OCI-LY3 (cell line): ENCODE results near the gene CKS2.

Source experiments
- H2AFZ ChIP-seq: fragments of 200-600, 300-600 bp; shearing (Covaris generic); 2 replicates; pipeline ENCODE4 v1.6.0; 2014; ENCODE audit warnings: antibody characterized with exemption, low read depth, low read length
- H3K27ac ChIP-seq: fragments of 200-600, 300-600 bp; sonication (generic); 2 replicates; pipeline ENCODE4 v1.5.1; 2014; ENCODE audit warnings: mild to moderate bottlenecking, low read length, moderate library complexity, mixed read lengths
- H3K27me3 ChIP-seq: fragments of 200-600, 300-600 bp; sonication (generic); 2 replicates; pipeline ENCODE4 v1.6.1; 2014; ENCODE audit warnings: low read depth, low read length, mixed read lengths
- H3K36me3 ChIP-seq: fragments of 200-600, 300-600 bp; sonication (generic); replicated peaks from 2 replicates; pipeline ENCODE3; 2014; ENCODE audit warnings: low read depth, low read length, mixed read lengths
- H3K4me1 ChIP-seq: fragments of 300-600, 200-600 bp; sonication (generic); 2 replicates; pipeline ENCODE4 v1.6.1; 2014; ENCODE audit warnings: low read length, mixed read lengths
- H3K4me2 ChIP-seq: fragments of 200-600, 300-600 bp; sonication (generic); 2 replicates; pipeline ENCODE4 v1.6.1; 2014; ENCODE audit warnings: low read length, mixed read lengths
- H3K4me3 ChIP-seq: fragments of 300-600, 200-600 bp; sonication (generic); 2 replicates; pipeline ENCODE4 v1.5.1; 2014; ENCODE audit warnings: antibody characterized with exemption, mild to moderate bottlenecking, low read length, moderate library complexity
- H3K79me2 ChIP-seq: fragments of 300-600, 200-600 bp; shearing (Covaris generic); 2 replicates; pipeline ENCODE4 v1.6.1; 2014; ENCODE audit warnings: mild to moderate bottlenecking, low read length, mixed read lengths
- H3K9ac ChIP-seq: fragments of 300-600, 200-600 bp; shearing (Covaris generic); 2 replicates; pipeline ENCODE4 v1.6.0; 2014; ENCODE audit warnings: mild to moderate bottlenecking, low read length, moderate library complexity
- H3K9me3 ChIP-seq: fragments of 200-600, 300-600 bp; shearing (Covaris generic); 2 replicates; pipeline ENCODE4 v1.6.1; 2014; ENCODE audit warnings: low read length, mixed read lengths; ENCODE audit not compliant: insufficient read depth
- H4K20me1 ChIP-seq: fragments of 200-600, 300-600 bp; sonication (generic); 2 replicates; pipeline ENCODE4 v1.6.1; 2016; ENCODE audit warnings: low read length, mixed read lengths; ENCODE audit not compliant: insufficient read depth
- EZH2phosphoT487 ChIP-seq: fragments of 200-600 bp; shearing (Covaris generic); IDR thresholded peaks from 2 replicates; pipeline ENCODE4 v1.6.1; 2018; ENCODE audit warnings: antibody characterized with exemption, mixed run types, low read depth
- TF ChIP-seq, protein P1 (sequence below): fragments of 200-600, 300-600 bp; sonication (generic); IDR thresholded peaks from 2 replicates; pipeline ENCODE4 v1.5.1; 2014; ENCODE audit warnings: antibody characterized with exemption, low read length, low read depth

CKS2 gene

DNA sequence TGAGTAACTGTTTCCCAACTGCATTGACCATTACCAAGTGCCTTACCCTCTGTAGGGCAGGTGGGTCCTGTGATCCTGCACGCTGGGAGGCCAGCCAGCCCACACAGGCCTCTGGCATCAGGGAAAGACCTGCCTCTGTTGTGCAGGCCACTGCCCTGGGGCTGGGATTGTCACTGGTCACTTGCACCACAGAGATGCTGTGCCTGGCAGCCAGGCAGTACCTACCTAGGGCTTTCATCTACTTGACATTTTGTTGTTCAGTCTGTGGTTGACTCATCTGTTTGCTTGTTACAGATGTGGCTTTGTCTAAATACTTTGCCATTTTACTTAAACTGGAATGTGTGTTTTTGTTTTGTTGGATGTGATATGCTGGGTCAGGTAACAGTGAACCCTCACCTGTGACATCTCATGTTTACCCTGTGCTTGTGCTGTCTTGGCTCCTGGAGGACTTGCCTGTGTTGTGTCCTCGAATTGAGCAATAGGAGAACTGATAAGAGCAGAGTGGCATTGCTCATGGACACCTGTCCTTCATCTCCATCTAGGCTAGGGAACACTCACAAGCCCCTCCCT lies 40.1 kb downstream of the CKS2 start:
- peaks cover 60% of the 10 kb centered on the region for H3K36me3 ChIP-seq
- no peak overlapping the region for H2AFZ ChIP-seq
- no peaks in the 10 kb centered on the region for H4K20me1 ChIP-seq
- no peak for TF ChIP-seq EZH2phosphoT487
- TF ChIP-seq, protein P1, sequence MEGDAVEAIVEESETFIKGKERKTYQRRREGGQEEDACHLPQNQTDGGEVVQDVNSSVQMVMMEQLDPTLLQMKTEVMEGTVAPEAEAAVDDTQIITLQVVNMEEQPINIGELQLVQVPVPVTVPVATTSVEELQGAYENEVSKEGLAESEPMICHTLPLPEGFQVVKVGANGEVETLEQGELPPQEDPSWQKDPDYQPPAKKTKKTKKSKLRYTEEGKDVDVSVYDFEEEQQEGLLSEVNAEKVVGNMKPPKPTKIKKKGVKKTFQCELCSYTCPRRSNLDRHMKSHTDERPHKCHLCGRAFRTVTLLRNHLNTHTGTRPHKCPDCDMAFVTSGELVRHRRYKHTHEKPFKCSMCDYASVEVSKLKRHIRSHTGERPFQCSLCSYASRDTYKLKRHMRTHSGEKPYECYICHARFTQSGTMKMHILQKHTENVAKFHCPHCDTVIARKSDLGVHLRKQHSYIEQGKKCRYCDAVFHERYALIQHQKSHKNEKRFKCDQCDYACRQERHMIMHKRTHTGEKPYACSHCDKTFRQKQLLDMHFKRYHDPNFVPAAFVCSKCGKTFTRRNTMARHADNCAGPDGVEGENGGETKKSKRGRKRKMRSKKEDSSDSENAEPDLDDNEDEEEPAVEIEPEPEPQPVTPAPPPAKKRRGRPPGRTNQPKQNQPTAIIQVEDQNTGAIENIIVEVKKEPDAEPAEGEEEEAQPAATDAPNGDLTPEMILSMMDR = no peak
- H3K27ac ChIP-seq = no peak overlapping the region
- H3K27me3 ChIP-seq = no peaks in the 10 kb centered on the region
- no peaks in the 10 kb centered on the region for H3K4me1 ChIP-seq
- H3K9me3 ChIP-seq = no peaks in the 10 kb centered on the region
- H3K9ac ChIP-seq = no peak overlapping the region
- no peak overlapping the region for H3K4me3 ChIP-seq
- no peaks in the 10 kb centered on the region for H3K79me2 ChIP-seq
- no peak overlapping the region for H3K4me2 ChIP-seq

DNA sequence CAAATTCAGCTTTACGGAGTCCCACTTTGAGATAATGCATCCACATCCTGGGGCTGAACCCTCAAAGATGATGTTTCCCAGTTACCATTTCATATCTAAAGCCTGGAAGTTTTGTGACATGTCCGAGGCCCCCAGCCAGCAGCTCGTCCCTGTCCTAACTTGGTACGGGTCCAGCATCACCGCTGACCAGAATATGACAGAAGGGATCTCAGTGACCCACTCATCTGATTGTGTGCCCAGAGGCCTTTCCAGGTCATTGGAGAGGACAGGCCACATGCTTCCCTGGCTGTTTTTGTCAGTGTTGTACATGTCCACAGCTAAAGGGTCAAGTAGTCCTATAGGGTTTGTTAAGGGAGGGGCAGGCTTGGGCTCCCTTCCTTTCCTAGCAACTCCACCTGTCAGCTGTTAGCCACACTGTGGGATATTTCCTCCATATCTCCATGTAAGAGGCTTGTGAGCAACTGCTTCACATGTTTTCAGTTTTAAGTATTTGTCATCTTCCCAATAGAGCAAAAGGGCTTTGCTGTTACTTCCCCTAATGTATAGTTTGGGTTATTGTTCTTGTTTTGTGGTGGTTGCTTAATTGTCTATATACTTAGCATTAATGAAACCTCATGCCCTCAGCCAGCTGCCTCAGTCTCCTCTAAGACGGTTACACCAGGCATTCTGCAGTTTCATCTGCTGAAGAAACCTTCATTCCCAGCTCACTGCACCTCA lies 40.7 kb downstream of the CKS2 start:
- no peaks in the 10 kb centered on the region for H3K79me2 ChIP-seq
- peaks cover 57% of the 10 kb centered on the region for H3K36me3 ChIP-seq
- no peak for TF ChIP-seq EZH2phosphoT487
- TF ChIP-seq, protein P1 = no peak
- H3K9ac ChIP-seq = no peak overlapping the region
- no peak overlapping the region for H3K27ac ChIP-seq
- no peaks in the 10 kb centered on the region for H3K4me1 ChIP-seq
- no peak overlapping the region for H3K4me3 ChIP-seq
- H3K9me3 ChIP-seq = no peaks in the 10 kb centered on the region
- no peak overlapping the region for H3K4me2 ChIP-seq
- H2AFZ ChIP-seq = no peak overlapping the region
- no peaks in the 10 kb centered on the region for H3K27me3 ChIP-seq
- no peaks in the 10 kb centered on the region for H4K20me1 ChIP-seq

DNA sequence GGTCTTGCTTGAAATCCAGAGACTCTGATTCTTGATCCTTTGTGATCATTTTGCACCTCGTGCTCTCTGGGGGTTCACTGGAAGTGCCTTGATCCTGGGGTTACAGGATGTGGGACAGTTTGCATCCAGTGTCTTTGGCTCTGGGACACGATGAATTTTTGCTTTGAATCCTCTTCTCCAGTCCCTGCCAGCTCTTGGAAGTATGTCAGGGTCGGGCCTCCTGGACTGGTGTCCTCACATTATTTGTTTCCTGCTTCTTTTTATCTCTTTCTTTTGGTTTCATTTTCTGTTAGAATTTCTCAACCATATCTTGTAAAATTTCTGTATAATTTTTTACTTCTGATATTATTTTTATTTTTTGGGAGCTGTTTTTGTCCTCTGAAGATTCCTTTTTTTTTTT lies 41.5 kb downstream of the CKS2 start:
- Histone ChIP-seq H3K4me3 (no peak overlapping the region), H3K9ac (no peak overlapping the region), H2AFZ (no peak overlapping the region), H4K20me1 (no peaks in the 10 kb centered on the region), H3K27me3 (no peaks in the 10 kb centered on the region), H3K4me1 (no peaks in the 10 kb centered on the region), H3K79me2 (no peaks in the 10 kb centered on the region), H3K4me2 (no peak overlapping the region), H3K27ac (no peak overlapping the region), H3K9me3 (no peaks in the 10 kb centered on the region), H3K36me3 (peaks cover 63% of the 10 kb centered on the region)
- TF ChIP-seq, protein P1 = no peak
- TF ChIP-seq EZH2phosphoT487 = no peak

DNA sequence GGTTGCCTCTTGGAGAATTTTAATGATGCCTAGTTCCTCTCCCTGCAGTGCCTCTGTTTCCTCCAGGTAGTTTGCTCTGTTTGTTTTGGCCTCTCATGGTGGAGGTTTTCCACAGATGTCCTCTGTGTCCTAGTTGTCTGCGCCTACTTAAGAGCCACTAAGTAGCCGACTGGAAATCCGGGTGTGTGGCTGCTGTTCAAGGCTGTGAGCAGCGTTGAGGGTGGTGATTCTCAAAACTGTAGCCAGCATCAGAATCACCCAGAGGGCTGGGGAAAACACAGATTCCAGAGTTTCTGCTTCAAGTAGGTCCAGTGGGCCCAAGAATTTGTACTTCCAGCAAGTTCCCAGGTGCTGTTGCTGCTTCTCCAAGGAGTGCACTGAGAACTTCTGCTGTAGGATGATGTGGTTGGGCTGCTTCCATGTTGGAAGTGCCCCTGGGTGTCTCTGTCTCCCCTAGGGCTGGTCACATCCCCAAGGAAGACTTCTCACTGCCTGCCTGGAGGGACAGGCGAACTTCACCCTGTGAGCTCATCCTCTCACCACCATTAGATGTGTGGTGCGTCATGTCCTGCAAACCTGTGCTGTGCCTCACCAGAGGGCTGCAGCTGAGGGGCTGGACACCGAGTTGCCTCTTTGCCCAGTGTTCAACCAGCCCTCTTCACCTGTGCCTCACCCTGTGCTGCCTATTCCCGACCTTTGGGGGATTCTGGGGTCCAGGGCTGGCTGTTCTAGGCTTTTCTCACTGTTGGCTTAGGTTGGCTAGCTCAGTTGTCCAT lies 42.1 kb downstream of the CKS2 start:
- no peaks in the 10 kb centered on the region for H3K79me2 ChIP-seq

More for the DNA sequence above, 42.1 kb downstream of the CKS2 start:
- H3K4me3 ChIP-seq = no peak overlapping the region
- no peaks in the 10 kb centered on the region for H4K20me1 ChIP-seq
- no peak overlapping the region for H3K27ac ChIP-seq
- H3K9me3 ChIP-seq = no peaks in the 10 kb centered on the region
- no peak overlapping the region for H3K4me2 ChIP-seq
- H3K4me1 ChIP-seq = no peaks in the 10 kb centered on the region
- H3K9ac ChIP-seq = no peak overlapping the region
- no peak overlapping the region for H2AFZ ChIP-seq
- TF ChIP-seq, protein P1 = no peak
- H3K36me3 ChIP-seq = peaks cover 63% of the 10 kb centered on the region
- no peaks in the 10 kb centered on the region for H3K27me3 ChIP-seq
